GM12878 (cell line): Measurements from ENCODE around the gene FAM83G.

Source experiments
- BHLHE40 ChIP-seq, 2 experiments: fragments of 450-650 bp in 1 of 2; IDR thresholded peaks; 2 replicates each; pipeline ENCODE4 v1.6.1; 2011 to 2017; ENCODE audit warnings: low read depth in 2 of 2, borderline replicate concordance in 1 of 2, improper control_type of control experiment in 1 of 2, low read length in 1 of 2, mild to moderate bottlenecking in 1 of 2
- CEBPB ChIP-seq, 2 experiments: fragments of 150-350 bp in 1 of 2; IDR thresholded peaks; 2 replicates each; pipeline ENCODE4 v1.6.1; 2012 to 2014; ENCODE audit warnings: low read depth in 2 of 2, low read length in 2 of 2, borderline replicate concordance in 1 of 2, inconsistent platforms in 1 of 2
- CTCF ChIP-seq, 3 experiments: IDR thresholded peaks in 2 of 3; conservative IDR thresholded peaks in 1 of 3; 2 replicates each; pipeline ENCODE4 v1.5.1; 2011; ENCODE audit warnings: low read depth in 3 of 3, low read length in 3 of 3, mild to moderate bottlenecking in 3 of 3, control low read depth in 2 of 3, moderate library complexity in 2 of 3, inconsistent platforms in 1 of 3, mixed read lengths in 1 of 3; ENCODE audit not compliant: control insufficient read depth in 2 of 3, insufficient read depth in 1 of 3; ENCODE audit errors: extremely low read depth in 1 of 3
- ELK1 ChIP-seq: IDR thresholded peaks from 2 replicates; pipeline ENCODE4 v1.6.1; 2012; ENCODE audit warnings: low read depth, low read length, improper control_type of control experiment
- GABPA ChIP-seq: IDR thresholded peaks from 2 replicates; pipeline ENCODE4 v1.6.1; 2014; ENCODE audit warnings: antibody characterized with exemption, low read depth, mild to moderate bottlenecking, inconsistent platforms
- KLF5 ChIP-seq: fragments of 450-650 bp; IDR thresholded peaks from 2 replicates; pipeline ENCODE4 v1.6.1; 2014; ENCODE audit warnings: mild to moderate bottlenecking; ENCODE audit not compliant: partially characterized antibody
- MAX ChIP-seq: IDR thresholded peaks from 2 replicates; pipeline ENCODE4 v1.6.1; 2012; ENCODE audit warnings: low read depth, low read length, improper control_type of control experiment
- MYC ChIP-seq: IDR thresholded peaks from 2 replicates; pipeline ENCODE4 v1.6.1; 2011; ENCODE audit warnings: mild to moderate bottlenecking, low read length, moderate library complexity, inconsistent platforms; ENCODE audit not compliant: insufficient read depth, insufficient replicate concordance, insufficient read length, severe bottlenecking
- NRF1 ChIP-seq: conservative IDR thresholded peaks from 2 replicates; pipeline ENCODE4 v1.6.1; 2011; ENCODE audit warnings: mild to moderate bottlenecking, low read depth, low read length, improper control_type of control experiment
- POLR2AphosphoS5 ChIP-seq: IDR thresholded peaks from 2 replicates; pipeline ENCODE4 v1.6.1; 2011; ENCODE audit warnings: mild to moderate bottlenecking, low read length, inconsistent platforms
- SPI1 ChIP-seq: IDR thresholded peaks from 2 replicates; pipeline ENCODE4 v1.6.1; 2011; ENCODE audit warnings: low read depth, mild to moderate bottlenecking, low read length, moderate library complexity, borderline replicate concordance; ENCODE audit not compliant: insufficient read depth
- TBL1XR1 ChIP-seq: IDR thresholded peaks from 2 replicates; pipeline ENCODE4 v1.6.1; 2012; ENCODE audit warnings: low read depth, low read length, improper control_type of control experiment
- ZNF274 ChIP-seq: IDR thresholded peaks from one replicate; pipeline ENCODE4 v1.8.0; 2011; ENCODE audit not compliant: insufficient read length, insufficient read depth

- TF ChIP-seq SPI1 (no peak), CEBPB (IDR thresholded peaks at IDR 0.05; ENCODE audit: borderline replicate concordance in 1 of 2, low read depth in 2 of 2, low read length in 2 of 2) (no peak), POLR2AphosphoS5 (no peak), CTCF (IDR thresholded peaks at IDR 0.05 in 2 of 3, conservative IDR thresholded peaks at IDR 0.05 in 1 of 3; ENCODE audit: control insufficient read depth in 2 of 3, extremely low read depth in 1 of 3, insufficient read depth in 1 of 3, low read depth in 3 of 3, low read length in 3 of 3) (no peak), TBL1XR1 (no peak), ZNF274 (no peak), ELK1 (no peak), NRF1 (no peak), BHLHE40 (IDR thresholded peaks at IDR 0.05; ENCODE audit: borderline replicate concordance in 1 of 2, low read depth in 2 of 2, low read length in 1 of 2) (no peak), GABPA (no peak), MAX (no peak), MYC (no peak), KLF5 (no peak)
Measured at GRCh38 chr17:18985475-18985874, 19.1 kb downstream of the FAM83G start.
